GM13977 (cell line): ENCODE data around the gene AAGAB.
"Not testable (repeated sequence)": the region's sequence is repeated elsewhere in the genome, so short reads cannot be mapped to it uniquely, and the experiment has no call there.

ENCODE experiments used
- DNase-seq: peaks from one replicate; pipeline ENCODE4 v3.0.0; 2012; ENCODE audit warnings: low spot score
- CTCF ChIP-seq: IDR thresholded peaks from 2 replicates; pipeline ENCODE4 v1.5.1; 2012; ENCODE audit warnings: mild to moderate bottlenecking, control low read depth; ENCODE audit not compliant: insufficient read depth; ENCODE audit errors: extremely low read depth, missing control alignments
- in situ Hi-C: fragments of 300-500 bp; cut with MboI; formaldehyde crosslinking; loops from one replicate; pipeline ENCODE4 v1.12.0; 2022; ENCODE audit warnings: low sequenced_read_pairs, low pct_unique_long_range_greater_than_20kb, mixed read lengths, inconsistent platforms; ENCODE audit not compliant: unreplicated experiment

AAGAB gene

GRCh38 chr15:67157521-67158252 is 96.8 kb downstream of the AAGAB start:
- in situ Hi-C loops: no loop called here
- DNase-seq: no peak
- no peak for TF ChIP-seq CTCF

GRCh38 chr15:67156834-67157233 is 97.6 kb downstream of the AAGAB start:
- in situ Hi-C loops: no loop called here
- TF ChIP-seq CTCF: no peak
- no peak for DNase-seq

- in situ Hi-C loops: no loop called here
Measured at GRCh38 chr15:67156426-67156825, 98.0 kb downstream of the AAGAB start.

GRCh38 chr15:67154249-67154648 is 100.2 kb downstream of the AAGAB start:
- no peak for DNase-seq
- TF ChIP-seq CTCF: no peak
- in situ Hi-C loops: no loop called here

More at GRCh38 chr15:67156426-67156825, 98.0 kb downstream of the AAGAB start:
- DNase-seq: no peak
- no peak for TF ChIP-seq CTCF

- DNase-seq, in situ Hi-C loops: not testable (repeated sequence)
Measured at GRCh38 chr15:67153044-67153443, 101.4 kb downstream of the AAGAB start.

- in situ Hi-C loops: no loop called here
- no peak for DNase-seq
- TF ChIP-seq CTCF: no peak
Measured at GRCh38 chr15:67152429-67152828, 102.0 kb downstream of the AAGAB start.
